IMR-90 (cell line): ENCODE data around the gene CENPA. TPM values are rescaled to one million over a fixed set of nuclear protein-coding genes. Genes with fewer than 3 reads are reported as not detected.

Experiments
- ATAC-seq: fragments of 200-7000 bp; cut with Tn5 transposase; 2 replicates; pipeline ENCODE4 v1.9.1; 2020; ENCODE audit warnings: low read depth, mild to moderate bottlenecking, moderate library complexity
- BruUV-seq: library from RNA; stranded (reverse); fragments of 400-500 nt; replicated peaks from 2 replicates; lab custom pipeline; 2021; lab: Mats Ljungman, UMichigan
- CTCF ChIA-PET: fragments of 300-600 bp; formaldehyde crosslinking; extraction: SDS; loops from one replicate; lab custom pipeline; 2021; ENCODE audit warnings: antibody characterized with exemption; lab: Yijun Ruan, JAX
- POLR2A ChIA-PET: fragments of 300-600 bp; sonication (Branson Sonifier 250); formaldehyde crosslinking; loops from one replicate; lab custom pipeline; 2022; ENCODE audit warnings: antibody characterized with exemption; ENCODE audit not compliant: unreplicated experiment; lab: Charles Lee
- DNase-seq: peaks from one replicate; pipeline ENCODE4 v3.0.0; 2013
- H2AFZ ChIP-seq: replicated peaks from 2 replicates; pipeline ENCODE3; 2013; ENCODE audit warnings: low read length, mild to moderate bottlenecking; ENCODE audit not compliant: poor library complexity
- H2AK5ac ChIP-seq: 2 replicates; pipeline ENCODE4 v1.6.1; 2013; ENCODE audit warnings: low read depth, low read length, inconsistent platforms
- H2AK9ac ChIP-seq: replicated peaks from 2 replicates; pipeline ENCODE3; 2013; ENCODE audit warnings: mild to moderate bottlenecking, low read depth, low read length, moderate library complexity; ENCODE audit not compliant: poor library complexity
- H2BK120ac ChIP-seq: 2 replicates; pipeline ENCODE4 v1.6.1; 2013; ENCODE audit warnings: low read depth, low read length, inconsistent platforms
- H2BK15ac ChIP-seq: 3 replicates; pipeline ENCODE4 v1.6.1; 2013; ENCODE audit warnings: low read depth, low read length, inconsistent platforms
- H2BK20ac ChIP-seq: 2 replicates; pipeline ENCODE4 v1.6.1; 2013; ENCODE audit warnings: low read depth, mild to moderate bottlenecking, inconsistent platforms, low read length, moderate library complexity
- H2BK5ac ChIP-seq: 2 replicates; pipeline ENCODE4 v1.6.1; 2013; ENCODE audit warnings: mild to moderate bottlenecking, low read depth, low read length, inconsistent platforms; ENCODE audit not compliant: poor library complexity, severe bottlenecking
- H3K14ac ChIP-seq: replicated peaks from 2 replicates; pipeline ENCODE4 v1.6.1; 2013; ENCODE audit warnings: low read depth, low read length, inconsistent platforms
- H3K18ac ChIP-seq: 2 replicates; pipeline ENCODE4 v1.6.1; 2013; ENCODE audit warnings: low read depth, low read length, control low read depth
- H3K23ac ChIP-seq: 2 replicates; pipeline ENCODE4 v1.6.1; 2013; ENCODE audit warnings: low read depth, low read length, inconsistent platforms
- H3K27ac ChIP-seq: 2 replicates; pipeline ENCODE4 v1.5.1; 2013; ENCODE audit warnings: mild to moderate bottlenecking, control low read depth, low read length; ENCODE audit not compliant: insufficient read depth
- H3K27me3 ChIP-seq: 2 replicates; pipeline ENCODE4 v1.6.1; 2013; ENCODE audit warnings: low read length; ENCODE audit not compliant: control insufficient read depth, insufficient read depth
- H3K36me3 ChIP-seq: 2 replicates; pipeline ENCODE4 v1.6.1; 2013; ENCODE audit warnings: low read length, mixed read lengths; ENCODE audit not compliant: control insufficient read depth, insufficient read depth
- H3K4ac ChIP-seq: 2 replicates; pipeline ENCODE4 v1.6.1; 2013; ENCODE audit warnings: low read depth, low read length, inconsistent platforms
- H3K4me1 ChIP-seq: 2 replicates; pipeline ENCODE4 v1.6.1; 2013; ENCODE audit warnings: low read length, mixed read lengths; ENCODE audit not compliant: control insufficient read depth, insufficient read depth
- H3K4me2 ChIP-seq: 2 replicates; pipeline ENCODE4 v1.6.1; 2013; ENCODE audit warnings: low read depth, mild to moderate bottlenecking, control low read depth, low read length, moderate library complexity
- H3K4me3 ChIP-seq: 2 replicates; pipeline ENCODE4 v1.5.1; 2013; ENCODE audit warnings: low read depth, mild to moderate bottlenecking, control low read depth, low read length, moderate library complexity; ENCODE audit not compliant: insufficient read depth
- H3K56ac ChIP-seq: 2 replicates; pipeline ENCODE4 v1.6.1; 2013; ENCODE audit warnings: low read length, inconsistent platforms; ENCODE audit not compliant: insufficient read depth; ENCODE audit errors: extremely low read depth
- H3K79me1 ChIP-seq, 2 experiments: 2 replicates each; pipeline ENCODE4 v1.6.1; 2013; ENCODE audit warnings: low read length in 2 of 2, inconsistent platforms in 1 of 2, low read depth in 1 of 2
- H3K9ac ChIP-seq: 2 replicates; pipeline ENCODE4 v1.6.1; 2013; ENCODE audit warnings: low read depth, low read length, control low read depth
- H3K9me1 ChIP-seq: 2 replicates; pipeline ENCODE4 v1.6.1; 2013; ENCODE audit warnings: low read length, inconsistent platforms; ENCODE audit not compliant: insufficient read depth
- H3K9me3 ChIP-seq: 2 replicates; pipeline ENCODE4 v1.6.1; 2013; ENCODE audit warnings: low read length; ENCODE audit not compliant: control insufficient read depth, insufficient read depth
- H4K20me1 ChIP-seq: 2 replicates; pipeline ENCODE4 v1.6.1; 2013; ENCODE audit warnings: low read length, inconsistent platforms; ENCODE audit not compliant: insufficient read depth
- H4K5ac ChIP-seq: 2 replicates; pipeline ENCODE4 v1.6.1; 2013; ENCODE audit warnings: mild to moderate bottlenecking, low read depth, low read length, control low read depth
- H4K8ac ChIP-seq, 2 experiments: 2 replicates each; pipeline ENCODE4 v1.6.1; 2013; ENCODE audit warnings: low read depth in 2 of 2, low read length in 2 of 2, control low read depth in 1 of 2, inconsistent platforms in 1 of 2
- H4K91ac ChIP-seq: 2 replicates; pipeline ENCODE4 v1.6.1; 2013; ENCODE audit warnings: low read depth, low read length, inconsistent platforms; ENCODE audit not compliant: insufficient read depth
- BHLHE40 ChIP-seq: fragments of 150-350 bp; IDR thresholded peaks from 2 replicates; pipeline ENCODE4 v1.6.1; 2016; ENCODE audit warnings: mild to moderate bottlenecking, low read depth, low read length
- CHD1 ChIP-seq: IDR thresholded peaks from 2 replicates; pipeline ENCODE4 v1.6.1; 2012; ENCODE audit warnings: low read depth, low read length, improper control_type of control experiment
- MAZ ChIP-seq: IDR thresholded peaks from 2 replicates; pipeline ENCODE4 v1.6.1; 2012; ENCODE audit warnings: low read depth, mild to moderate bottlenecking, low read length, improper control_type of control experiment, moderate library complexity, borderline replicate concordance
- MXI1 ChIP-seq: IDR thresholded peaks from 2 replicates; pipeline ENCODE4 v1.6.1; 2012; ENCODE audit warnings: low read depth, mild to moderate bottlenecking, low read length, moderate library complexity, borderline replicate concordance
- POLR2A ChIP-seq: IDR thresholded peaks from 2 replicates; pipeline ENCODE4 v1.6.1; 2012; ENCODE audit warnings: mild to moderate bottlenecking, low read depth, low read length
- RCOR1 ChIP-seq: IDR thresholded peaks from 2 replicates; pipeline ENCODE4 v1.6.1; 2012; ENCODE audit warnings: mild to moderate bottlenecking, low read length, improper control_type of control experiment; ENCODE audit not compliant: insufficient replicate concordance
- SMC3 ChIP-seq: fragments of 150-350 bp; IDR thresholded peaks from 2 replicates; pipeline ENCODE4 v1.6.1; 2016; ENCODE audit warnings: low read depth, mild to moderate bottlenecking, antibody characterized with exemption, low read length, moderate library complexity
- WGBS, 2 experiments: methylation state at CpG; one replicate each; pipeline versions ENCODE4 v1.1.5 to v1.1.7; 2013; ENCODE audit warnings: missing lambda C conversion rate in 2 of 2; ENCODE audit not compliant: insufficient read length in 1 of 2; ENCODE audit errors: extremely low coverage in 2 of 2; 5-methylcytosine and 5-hydroxymethylcytosine counted together
- dilution Hi-C: fragments of 300-500 bp; cut with HindIII; formaldehyde crosslinking; loops from one replicate; pipeline ENCODE4 v1.14.3; 2018; ENCODE audit warnings: low sequenced_read_pairs; ENCODE audit not compliant: unreplicated experiment
- in situ Hi-C: fragments of 300-500 bp; cut with MboI; formaldehyde crosslinking; loops from 3 replicates; pipeline ENCODE4 v1.14.3; 2019; ENCODE audit warnings: low sequenced_read_pairs, inconsistent platforms, mixed read lengths
- intact Hi-C: fragments of 100-400 bp; cut with micrococcal nuclease; formaldehyde crosslinking; loops from 2 replicates; pipeline ENCODE4 v1.10.0; 2022
- polyA plus RNA-seq, 3 experiments: library from polyadenylated mRNA; depleted of rRNA; stranded (reverse); fragments of >200 nt; gene quantifications; 2 replicates each; pipeline ENCODE4 v1.2.3, GENCODE V29; 2012; ENCODE audit warnings: low replicate concordance in 1 of 3
- total RNA-seq: library from RNA; depleted of rRNA; stranded (reverse); fragments of >200 nt; gene quantifications from 2 replicates; pipeline ENCODE4 v1.2.3, GENCODE V29; 2012

CENPA gene
- total and polyA plus RNA-seq, 2 of the 4 experiments (the other 2 are of a cell fraction): 7.7 to 14.9 TPM

GRCh38 chr2:26752656-26753055 lies 33.2 kb upstream of the CENPA start:
- Histone ChIP-seq H2AK5ac (no peak overlapping the region), H3K27ac (no peak overlapping the region), H3K27me3 (no peaks in the 10 kb centered on the region), H3K14ac (no peak overlapping the region), H3K23ac (no peak overlapping the region), H2AFZ (no peak overlapping the region), H3K4me1 (peaks cover 5% of the 10 kb centered on the region), H3K18ac (no peak overlapping the region), H4K8ac (no peak overlapping the region), H3K56ac (no peak overlapping the region), H2BK15ac (peak overlapping the region; percentile 78; the same call in 1 of the 3 replicates), H2BK20ac (peak overlapping the region; percentile 60; the same call in 1 of the 2 replicates), H3K79me1 (peaks cover 0 to 8% of the 10 kb centered on the region in 2 experiments; a peak in 2 of 4 replicates), H2BK5ac (no peak overlapping the region), H3K9ac (no peak overlapping the region), H3K4me2 (no peak overlapping the region), H3K9me3 (peaks cover 3% of the 10 kb centered on the region), H3K4me3 (no peak overlapping the region), H4K20me1 (no peaks in the 10 kb centered on the region), H3K9me1 (no peaks in the 10 kb centered on the region; the same call in 1 of the 2 replicates), H4K5ac (no peak overlapping the region), H2BK120ac (peak overlapping the region; percentile 39), H2AK9ac (no peak overlapping the region), H3K4ac (peak overlapping the region; percentile 20; the same call in 1 of the 2 replicates), H3K36me3 (no peaks in the 10 kb centered on the region), H4K91ac (no peak overlapping the region)
- in situ Hi-C loops: no loop called here
- TF ChIP-seq POLR2A: no peak
- no peak for TF ChIP-seq MAZ
- no peak for TF ChIP-seq CHD1
- TF ChIP-seq BHLHE40: no peak
- TF ChIP-seq SMC3: no peak
- TF ChIP-seq RCOR1: no peak
- no peak for TF ChIP-seq MXI1
- ChIA-PET CTCF (interaction anchor here (0.6 to 0.8 kb wide), 3 partner anchors 118 to 1542 kb away, joined by 3 to 5 read pairs (median 5); no protein-coding TSS in a partner anchor), POLR2A (interaction anchor here (0.6 kb wide), 1 partner anchor 10 kb away, joined by 8 read pairs; no protein-coding TSS in a partner anchor)
- DNase-seq (no peak), ATAC-seq (no peak)
- no CpG with 5 or more reads among the region's 3 CpGs for WGBS, 2 experiments
- intact Hi-C loops: no loop called here
- BruUV-seq: no TSS peak
- dilution Hi-C loops: no loop called here
